HepG2 (cell line): ENCODE results near the gene RBMS2. TPM values are rescaled to one million over a fixed set of nuclear protein-coding genes. Genes with fewer than 3 reads are reported as not detected.

Experiments used
- CEBPG ChIP-seq: IDR thresholded peaks from 2 replicates; pipeline ENCODE4 v1.6.1; 2016
- KLF11 ChIP-seq: IDR thresholded peaks from 2 replicates; pipeline ENCODE4 v1.6.1; 2016; ENCODE audit warnings: missing compliant biosample characterization
- MIER2 ChIP-seq: IDR thresholded peaks from 2 replicates; pipeline ENCODE4 v1.6.1; 2016; ENCODE audit warnings: missing biosample characterization, missing genetic modification reagents
- NFYC ChIP-seq: IDR thresholded peaks from 2 replicates; pipeline ENCODE4 v1.6.1; 2016; ENCODE audit warnings: missing genetic modification reagents, missing compliant biosample characterization
- SIN3B ChIP-seq: fragments of 150-350 bp; IDR thresholded peaks from 2 replicates; pipeline ENCODE4 v1.6.1; 2014; ENCODE audit warnings: low read length
- SNRNP70 ChIP-seq: fragments of 200-400 bp; formaldehyde crosslinking; IDR thresholded peaks from 2 replicates; pipeline ENCODE4 v1.6.1; 2017; ENCODE audit warnings: mild to moderate bottlenecking, low read depth, low read length, moderate library complexity
- SP140L ChIP-seq: sonication (generic); formaldehyde crosslinking; IDR thresholded peaks from 2 replicates; pipeline ENCODE4 v1.4.0; 2020; ENCODE audit warnings: missing genetic modification reagents, borderline replicate concordance
- THYN1 ChIP-seq: sonication (generic); formaldehyde crosslinking; IDR thresholded peaks from 2 replicates; pipeline ENCODE4 v1.8.1; 2023; ENCODE audit warnings: low read depth, mild to moderate bottlenecking, moderate library complexity, missing genetic modification reagents, borderline replicate concordance
- ZFX ChIP-seq: sonication (generic); formaldehyde crosslinking; IDR thresholded peaks from 2 replicates; pipeline ENCODE4 v1.4.0; 2020; ENCODE audit warnings: mild to moderate bottlenecking, low read depth, missing genetic modification reagents, moderate library complexity
- ZIK1 ChIP-seq: sonication (generic); formaldehyde crosslinking; IDR thresholded peaks from 2 replicates; pipeline ENCODE4 v1.5.0; 2020; ENCODE audit warnings: mild to moderate bottlenecking, low read depth, missing genetic modification reagents, borderline replicate concordance
- ZNF350 ChIP-seq: sonication (generic); formaldehyde crosslinking; IDR thresholded peaks from 2 replicates; pipeline ENCODE4 v1.4.0; 2020; ENCODE audit warnings: mild to moderate bottlenecking, low read depth, missing genetic modification reagents, borderline replicate concordance
- ZNF382 ChIP-seq: sonication (generic); formaldehyde crosslinking; IDR thresholded peaks from 2 replicates; pipeline ENCODE4 v1.5.0; 2020; ENCODE audit warnings: missing genetic modification reagents, mild to moderate bottlenecking, borderline replicate concordance
- ZNF510 ChIP-seq: sonication (generic); formaldehyde crosslinking; IDR thresholded peaks from 2 replicates; pipeline ENCODE4 v1.4.0; 2020; ENCODE audit warnings: low read depth, mild to moderate bottlenecking, missing genetic modification reagents
- ZNF550 ChIP-seq: sonication (generic); formaldehyde crosslinking; IDR thresholded peaks from 2 replicates; pipeline ENCODE4 v1.4.0; 2020; ENCODE audit warnings: mild to moderate bottlenecking, missing genetic modification reagents, borderline replicate concordance
- ZNF652 ChIP-seq: IDR thresholded peaks from 2 replicates; pipeline ENCODE4 v1.6.1; 2016; ENCODE audit warnings: low read depth, borderline replicate concordance
- ZSCAN12 ChIP-seq: sonication (generic); formaldehyde crosslinking; IDR thresholded peaks from 2 replicates; pipeline ENCODE4 v1.9.0; 2021; ENCODE audit warnings: mild to moderate bottlenecking, missing genetic modification reagents
- ZSCAN31 ChIP-seq: sonication (generic); formaldehyde crosslinking; IDR thresholded peaks from 2 replicates; pipeline ENCODE4 v1.5.0; 2020; ENCODE audit warnings: low read depth, mild to moderate bottlenecking, missing genetic modification reagents
- polyA plus RNA-seq, 8 experiments: library from polyadenylated mRNA; depleted of rRNA in 3 of 8; stranded (reverse) in 7 of 8; unstranded in 1 of 8; fragments of >200 nt; fragmentation: Illumina TruSeq in 4 of 8; extraction: Trizol in 4 of 8; gene quantifications; 2 replicates each; pipeline versions ENCODE4 v1.2.1 to v1.2.3, GENCODE V29; 2011 to 2016; ENCODE audit warnings: low read depth in 4 of 8, missing spikeins in 1 of 8, mixed read lengths in 1 of 8; ENCODE audit not compliant: insufficient read depth in 1 of 8
- total RNA-seq, 5 experiments: library from RNA; depleted of rRNA; stranded (reverse); fragments of >200 nt; fragmentation: Illumina TruSeq; extraction: Trizol; gene quantifications; 2 replicates each; pipeline ENCODE4 v1.2.3, GENCODE V29; 2016; ENCODE audit warnings: low read depth in 1 of 5
- TF ChIP-seq, protein P1 (sequence below): sonication (generic); formaldehyde crosslinking; IDR thresholded peaks from 2 replicates; pipeline ENCODE4 v1.9.0; 2021; ENCODE audit warnings: missing genetic modification reagents, mild to moderate bottlenecking, borderline replicate concordance
- TF ChIP-seq, protein P2 (sequence below): sonication (generic); formaldehyde crosslinking; IDR thresholded peaks from 2 replicates; pipeline ENCODE4 v1.8.0; 2022; ENCODE audit warnings: mild to moderate bottlenecking, missing genetic modification reagents, moderate library complexity
- TF ChIP-seq, protein P3 (sequence below), 2 experiments: sonication (generic) in 1 of 2; formaldehyde crosslinking in 1 of 2; IDR thresholded peaks; 2 replicates each; pipeline versions ENCODE4 v1.4.0 to v1.6.1; 2018 to 2020; ENCODE audit warnings: missing genetic modification reagents in 2 of 2, borderline replicate concordance in 1 of 2, low read depth in 1 of 2, mild to moderate bottlenecking in 1 of 2, missing biosample characterization in 1 of 2
- TF ChIP-seq, protein P4 (sequence below): sonication (generic); formaldehyde crosslinking; IDR thresholded peaks from 2 replicates; pipeline ENCODE4 v1.4.0; 2020; ENCODE audit warnings: missing genetic modification reagents, borderline replicate concordance

RBMS2 gene
- total and polyA plus RNA-seq, 2 of the 13 experiments (the other 11 are each of a cell fraction or from before 2014, with no cell fraction given), result 0.53 to 7.4 TPM

DNA sequence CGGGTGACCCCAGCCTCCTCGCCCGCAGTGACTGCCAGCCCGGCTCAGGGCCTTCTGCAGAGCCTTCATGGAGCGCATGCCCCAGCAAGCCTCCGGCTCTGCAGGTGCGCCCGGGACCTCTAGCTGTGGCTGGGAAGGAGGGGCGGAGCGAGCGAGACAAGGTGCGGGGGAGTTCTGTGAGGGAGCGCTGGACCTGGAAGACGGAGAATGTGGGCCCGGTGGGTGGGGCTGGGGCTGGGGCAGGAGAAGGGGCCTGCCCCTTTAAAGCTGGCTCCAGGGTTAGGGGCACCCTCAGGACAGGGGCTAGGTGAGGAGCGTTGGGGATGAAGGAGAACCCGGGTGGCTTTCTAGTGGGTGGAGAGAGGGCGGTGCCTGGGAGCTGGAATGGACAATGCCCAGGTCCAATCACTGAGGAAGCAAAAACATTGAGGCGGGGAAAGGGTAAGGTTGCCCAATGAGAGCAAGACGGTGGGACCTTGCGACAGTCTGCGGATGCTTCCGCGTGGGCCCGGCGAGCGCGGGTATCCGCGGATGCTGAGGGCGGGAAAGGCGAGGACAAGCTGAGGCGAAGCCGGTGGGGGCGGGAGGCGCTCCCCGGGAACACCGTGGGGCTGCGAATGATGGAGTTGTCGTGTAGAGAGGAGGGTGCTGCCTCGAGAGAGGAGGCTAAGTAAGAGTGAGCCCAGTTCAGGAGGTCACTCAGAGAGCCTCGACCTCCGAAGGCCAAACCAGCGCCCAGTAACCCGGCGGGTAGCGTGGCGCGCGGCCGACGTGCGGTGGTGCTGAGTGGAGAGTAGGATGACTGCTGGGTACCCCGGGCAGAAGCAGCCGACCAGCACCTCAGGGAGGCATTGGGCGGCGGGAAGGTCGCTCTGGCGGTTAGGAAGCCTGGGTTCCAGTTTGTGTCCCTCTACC is 33.3 kb upstream of the RBMS2 start, which contains the start of gene GLS2 (continued):
- TF ChIP-seq ZNF350 (CRISPR knock-in tag), result no peak; the same call in 1 of the 2 replicates
- TF ChIP-seq NFYC (CRISPR knock-in tag), result peak; percentile 89
- TF ChIP-seq ZNF550 (CRISPR knock-in tag), result no peak
- TF ChIP-seq ZIK1 (CRISPR knock-in tag), result no peak
- TF ChIP-seq, protein P1, sequence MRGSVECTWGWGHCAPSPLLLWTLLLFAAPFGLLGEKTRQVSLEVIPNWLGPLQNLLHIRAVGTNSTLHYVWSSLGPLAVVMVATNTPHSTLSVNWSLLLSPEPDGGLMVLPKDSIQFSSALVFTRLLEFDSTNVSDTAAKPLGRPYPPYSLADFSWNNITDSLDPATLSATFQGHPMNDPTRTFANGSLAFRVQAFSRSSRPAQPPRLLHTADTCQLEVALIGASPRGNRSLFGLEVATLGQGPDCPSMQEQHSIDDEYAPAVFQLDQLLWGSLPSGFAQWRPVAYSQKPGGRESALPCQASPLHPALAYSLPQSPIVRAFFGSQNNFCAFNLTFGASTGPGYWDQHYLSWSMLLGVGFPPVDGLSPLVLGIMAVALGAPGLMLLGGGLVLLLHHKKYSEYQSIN, result no peak
- TF ChIP-seq THYN1 (CRISPR knock-in tag), result no peak
- no peak for TF ChIP-seq SP140L (CRISPR knock-in tag)
- TF ChIP-seq, protein P2, sequence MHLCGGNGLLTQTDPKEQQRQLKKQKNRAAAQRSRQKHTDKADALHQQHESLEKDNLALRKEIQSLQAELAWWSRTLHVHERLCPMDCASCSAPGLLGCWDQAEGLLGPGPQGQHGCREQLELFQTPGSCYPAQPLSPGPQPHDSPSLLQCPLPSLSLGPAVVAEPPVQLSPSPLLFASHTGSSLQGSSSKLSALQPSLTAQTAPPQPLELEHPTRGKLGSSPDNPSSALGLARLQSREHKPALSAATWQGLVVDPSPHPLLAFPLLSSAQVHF (CRISPR knock-in tag), result peak; percentile 93
- no peak for TF ChIP-seq MIER2 (CRISPR knock-in tag)
- TF ChIP-seq, protein P3, sequence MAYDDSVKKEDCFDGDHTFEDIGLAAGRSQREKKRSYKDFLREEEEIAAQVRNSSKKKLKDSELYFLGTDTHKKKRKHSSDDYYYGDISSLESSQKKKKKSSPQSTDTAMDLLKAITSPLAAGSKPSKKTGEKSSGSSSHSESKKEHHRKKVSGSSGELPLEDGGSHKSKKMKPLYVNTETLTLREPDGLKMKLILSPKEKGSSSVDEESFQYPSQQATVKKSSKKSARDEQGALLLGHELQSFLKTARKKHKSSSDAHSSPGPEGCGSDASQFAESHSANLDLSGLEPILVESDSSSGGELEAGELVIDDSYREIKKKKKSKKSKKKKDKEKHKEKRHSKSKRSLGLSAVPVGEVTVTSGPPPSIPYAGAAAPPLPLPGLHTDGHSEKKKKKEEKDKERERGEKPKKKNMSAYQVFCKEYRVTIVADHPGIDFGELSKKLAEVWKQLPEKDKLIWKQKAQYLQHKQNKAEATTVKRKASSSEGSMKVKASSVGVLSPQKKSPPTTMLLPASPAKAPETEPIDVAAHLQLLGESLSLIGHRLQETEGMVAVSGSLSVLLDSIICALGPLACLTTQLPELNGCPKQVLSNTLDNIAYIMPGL (CRISPR knock-in tag; IDR thresholded peaks at IDR 0.05; ENCODE audit: borderline replicate concordance in 1 of 2, low read depth in 1 of 2), result peak; percentile 50 to 74; a peak in 3 of 4 replicates
- peak; percentile 80 for TF ChIP-seq ZSCAN12 (CRISPR knock-in tag)
- peak; percentile 79 for TF ChIP-seq ZFX
- peak; percentile 68; the same call in 1 of the 2 replicates for TF ChIP-seq KLF11 (CRISPR knock-in tag)
- TF ChIP-seq SIN3B, result no peak
- 0 out of 2 replicates have a peak, but pooled peaks have one; percentile 60 for TF ChIP-seq ZSCAN31
- peak; percentile 83 for TF ChIP-seq CEBPG (CRISPR knock-in tag)
- no peak for TF ChIP-seq ZNF652
- TF ChIP-seq, protein P4, sequence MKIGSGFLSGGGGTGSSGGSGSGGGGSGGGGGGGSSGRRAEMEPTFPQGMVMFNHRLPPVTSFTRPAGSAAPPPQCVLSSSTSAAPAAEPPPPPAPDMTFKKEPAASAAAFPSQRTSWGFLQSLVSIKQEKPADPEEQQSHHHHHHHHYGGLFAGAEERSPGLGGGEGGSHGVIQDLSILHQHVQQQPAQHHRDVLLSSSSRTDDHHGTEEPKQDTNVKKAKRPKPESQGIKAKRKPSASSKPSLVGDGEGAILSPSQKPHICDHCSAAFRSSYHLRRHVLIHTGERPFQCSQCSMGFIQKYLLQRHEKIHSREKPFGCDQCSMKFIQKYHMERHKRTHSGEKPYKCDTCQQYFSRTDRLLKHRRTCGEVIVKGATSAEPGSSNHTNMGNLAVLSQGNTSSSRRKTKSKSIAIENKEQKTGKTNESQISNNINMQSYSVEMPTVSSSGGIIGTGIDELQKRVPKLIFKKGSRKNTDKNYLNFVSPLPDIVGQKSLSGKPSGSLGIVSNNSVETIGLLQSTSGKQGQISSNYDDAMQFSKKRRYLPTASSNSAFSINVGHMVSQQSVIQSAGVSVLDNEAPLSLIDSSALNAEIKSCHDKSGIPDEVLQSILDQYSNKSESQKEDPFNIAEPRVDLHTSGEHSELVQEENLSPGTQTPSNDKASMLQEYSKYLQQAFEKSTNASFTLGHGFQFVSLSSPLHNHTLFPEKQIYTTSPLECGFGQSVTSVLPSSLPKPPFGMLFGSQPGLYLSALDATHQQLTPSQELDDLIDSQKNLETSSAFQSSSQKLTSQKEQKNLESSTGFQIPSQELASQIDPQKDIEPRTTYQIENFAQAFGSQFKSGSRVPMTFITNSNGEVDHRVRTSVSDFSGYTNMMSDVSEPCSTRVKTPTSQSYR (CRISPR knock-in tag), result peak; percentile 67; the same call in 1 of the 2 replicates
- TF ChIP-seq ZNF382 (CRISPR knock-in tag), result no peak
- TF ChIP-seq ZNF510 (CRISPR knock-in tag), result peak; percentile 92
- no peak for TF ChIP-seq SNRNP70
